WTC11 (cell line): Measurements from ENCODE around the gene PPP1R26.

ENCODE experiments used
- KAT7 ChIP-seq: sonication (generic); formaldehyde crosslinking; IDR thresholded peaks from 2 replicates; pipeline ENCODE4 v1.8.1; 2023; ENCODE audit warnings: missing genetic modification reagents, mild to moderate bottlenecking, borderline replicate concordance
- ZNF232 ChIP-seq: sonication (generic); formaldehyde crosslinking; IDR thresholded peaks from 2 replicates; pipeline ENCODE4 v1.8.0; 2022; ENCODE audit warnings: mild to moderate bottlenecking, missing genetic modification reagents

DNA sequence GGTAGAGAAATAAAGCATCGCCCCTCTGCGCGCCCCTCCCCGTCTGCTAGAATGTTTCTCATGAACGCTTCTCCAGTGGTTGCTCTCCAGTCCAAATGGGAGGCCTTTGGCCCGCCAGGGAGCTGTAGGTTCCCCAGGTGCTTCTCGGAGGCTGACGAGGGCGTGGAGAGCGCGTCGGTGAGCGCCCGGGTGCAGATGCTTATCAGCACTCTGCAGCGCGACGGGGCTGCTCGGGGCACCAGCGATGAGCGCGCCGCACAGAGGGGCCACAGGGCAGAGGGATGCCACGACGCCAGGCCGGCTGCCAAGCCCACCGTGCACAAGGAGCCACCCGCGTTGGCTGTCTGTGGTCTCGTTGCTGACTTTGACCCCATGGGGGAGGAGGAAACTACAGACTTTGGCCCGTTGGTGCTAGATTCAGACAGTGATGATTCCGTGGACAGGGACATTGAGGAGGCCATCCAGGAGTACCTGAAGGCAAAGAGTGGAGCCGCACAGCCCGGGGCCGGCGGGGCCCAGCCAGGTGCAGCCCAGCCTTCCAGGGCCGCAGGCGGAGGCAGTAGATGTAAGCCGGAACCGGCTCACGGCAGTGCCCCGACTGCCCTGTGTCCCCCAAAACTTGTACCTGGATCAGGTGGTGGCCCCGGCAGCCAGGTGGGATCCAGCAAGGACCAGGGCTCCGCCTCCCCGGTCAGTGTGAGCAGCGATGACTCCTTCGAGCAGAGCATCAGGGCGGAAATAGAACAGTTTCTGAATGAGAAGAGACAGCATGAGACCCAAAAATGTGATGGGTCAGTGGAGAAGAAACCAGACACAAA is 5.1 kb downstream of the PPP1R26 start:
- TF ChIP-seq ZNF232 (no peak), KAT7 (CRISPR knock-in tag) (no peak)
